Measurements from ENCODE around the gene H2BK1. TPM values are rescaled to one million over a fixed set of nuclear protein-coding genes. Genes with fewer than 3 reads are reported as not detected.

Gene H2BK1
- total RNA-seq, 1 donor from 2014 or later = not detected

GRCh38 chr7:151209588-151209987, 700 bp downstream of the H2BK1 start:
- Histone ChIP-seq H3K27me3 (no peaks in the 10 kb centered on the region), H3K27ac (no peak overlapping the region), H3K4me3 (no peak overlapping the region), H3K4me1 (no peaks in the 10 kb centered on the region), H3K9me3 (no peaks in the 10 kb centered on the region), H3K36me3 (peaks cover 0 to 17% of the 10 kb centered on the region in 2 donors)
- TF ChIP-seq POLR2AphosphoS5 (IDR thresholded peaks at IDR 0.05; ENCODE audit: insufficient read depth in 1 of 2, low read depth in 1 of 2) (no peak), POLR2A (IDR thresholded peaks at IDR 0.05) (no peak), CTCF (IDR thresholded peaks at IDR 0.05) (no peak)
- intact Hi-C loops (cut with DNase I) = no loop called here
- DNase-seq (ENCODE audit: extremely low spot score in 2 of 2) = no peak

- no peaks in the 10 kb centered on the region for H3K9me3 ChIP-seq
- TF ChIP-seq POLR2A (IDR thresholded peaks at IDR 0.05) = no peak
- no peak for TF ChIP-seq CTCF (IDR thresholded peaks at IDR 0.05)
- no peak for TF ChIP-seq POLR2AphosphoS5 (IDR thresholded peaks at IDR 0.05; ENCODE audit: insufficient read depth in 1 of 2, low read depth in 1 of 2)
Observed at GRCh38 chr7:151208253-151208862, 1.9 kb downstream of the H2BK1 start.

GRCh38 chr7:151207804-151208203, 2.5 kb downstream of the H2BK1 start:
- Histone ChIP-seq H3K4me3 (no peak overlapping the region), H3K36me3 (no peaks in the 10 kb centered on the region), H3K4me1 (no peaks in the 10 kb centered on the region), H3K27ac (no peak overlapping the region), H3K27me3 (no peaks in the 10 kb centered on the region), H3K9me3 (no peaks in the 10 kb centered on the region)
- TF ChIP-seq POLR2AphosphoS5 (IDR thresholded peaks at IDR 0.05; ENCODE audit: insufficient read depth in 1 of 2, low read depth in 1 of 2) = no peak
- no peak for TF ChIP-seq POLR2A (IDR thresholded peaks at IDR 0.05)
- no peak for TF ChIP-seq CTCF (IDR thresholded peaks at IDR 0.05)
- intact Hi-C loops (cut with DNase I) = no loop called here
- no peak for DNase-seq (ENCODE audit: extremely low spot score in 2 of 2)

More at GRCh38 chr7:151208253-151208862, 1.9 kb downstream of the H2BK1 start:
- intact Hi-C loops (cut with DNase I) = no loop called here
- H3K27me3 ChIP-seq = no peaks in the 10 kb centered on the region
- no peak for DNase-seq (ENCODE audit: extremely low spot score in 2 of 2)
- no peak overlapping the region for H3K27ac ChIP-seq
- peaks cover 0 to 4% of the 10 kb centered on the region in 2 donors for H3K36me3 ChIP-seq
- H3K4me3 ChIP-seq = no peak overlapping the region
- no peaks in the 10 kb centered on the region for H3K4me1 ChIP-seq

GRCh38 chr7:151207315-151207714, 3.0 kb downstream of the H2BK1 start:
- H3K4me3 ChIP-seq = no peak overlapping the region
- no peaks in the 10 kb centered on the region for H3K36me3 ChIP-seq
- H3K9me3 ChIP-seq = no peaks in the 10 kb centered on the region
- H3K27ac ChIP-seq = no peak overlapping the region
- no peaks in the 10 kb centered on the region for H3K4me1 ChIP-seq
- H3K27me3 ChIP-seq = no peaks in the 10 kb centered on the region
- intact Hi-C loops (cut with DNase I) = no loop called here
- no peak for DNase-seq (ENCODE audit: extremely low spot score in 2 of 2)
- TF ChIP-seq POLR2A (IDR thresholded peaks at IDR 0.05) = no peak
- no peak for TF ChIP-seq CTCF (IDR thresholded peaks at IDR 0.05)
- no peak for TF ChIP-seq POLR2AphosphoS5 (IDR thresholded peaks at IDR 0.05; ENCODE audit: insufficient read depth in 1 of 2, low read depth in 1 of 2)

DNA sequence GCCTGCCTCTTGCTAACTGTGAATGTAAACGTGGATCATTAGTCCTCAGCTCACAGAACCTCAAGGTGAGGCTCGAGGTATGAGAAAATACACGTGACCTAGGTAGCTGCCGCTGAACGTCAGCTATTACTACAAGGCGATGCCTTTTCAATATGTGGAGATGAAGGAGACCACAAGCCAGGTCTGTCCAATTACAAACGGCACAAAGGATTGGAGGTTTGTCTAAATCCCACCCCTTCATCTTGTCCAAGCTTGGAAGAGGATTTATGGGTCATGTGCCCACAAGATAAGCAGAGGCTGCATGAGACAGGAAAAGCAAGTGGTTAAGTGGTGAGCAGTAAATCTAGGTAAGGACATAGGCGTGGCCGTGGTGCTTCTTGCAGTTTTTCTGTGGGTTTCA, 3.4 kb downstream of the H2BK1 start:
- intact Hi-C loops (cut with DNase I) = no loop called here
- Histone ChIP-seq H3K9me3 (no peaks in the 10 kb centered on the region), H3K4me3 (no peak overlapping the region), H3K4me1 (no peaks in the 10 kb centered on the region), H3K27ac (no peak overlapping the region), H3K27me3 (no peaks in the 10 kb centered on the region), H3K36me3 (no peaks in the 10 kb centered on the region)
- DNase-seq (ENCODE audit: extremely low spot score in 2 of 2) = no peak
- TF ChIP-seq POLR2AphosphoS5 (IDR thresholded peaks at IDR 0.05; ENCODE audit: insufficient read depth in 1 of 2, low read depth in 1 of 2) (no peak), CTCF (IDR thresholded peaks at IDR 0.05) (no peak), POLR2A (IDR thresholded peaks at IDR 0.05) (no peak)

Data from vagina (tissue), 2 donors.